Liver (tissue), 3 donors: ENCODE measurements around the gene NKX2-3.

Source experiments
- CTCF ChIP-seq: fragments of 150-350 bp; IDR thresholded peaks from 2 replicates; pipeline ENCODE4 v1.5.1; 2017; ENCODE audit warnings: improper control_type of control experiment, low read depth, low read length; ENCODE audit not compliant: missing input control
- JUND ChIP-seq, 2 donors: IDR thresholded peaks; 2 replicates each; pipeline ENCODE4 v1.6.1; 2016; ENCODE audit warnings: antibody characterized with exemption in 2 of 2
- MAX ChIP-seq: IDR thresholded peaks from 2 replicates; pipeline ENCODE4 v1.6.1; 2016; ENCODE audit warnings: antibody characterized with exemption
- SP1 ChIP-seq: IDR thresholded peaks from 2 replicates; pipeline ENCODE4 v1.6.1; 2018; ENCODE audit warnings: antibody characterized with exemption, mild to moderate bottlenecking
- YY1 ChIP-seq: IDR thresholded peaks from 2 replicates; pipeline ENCODE4 v1.6.1; 2016; ENCODE audit warnings: antibody characterized with exemption, mild to moderate bottlenecking
- ZBTB33 ChIP-seq: IDR thresholded peaks from 2 replicates; pipeline ENCODE4 v1.6.1; 2016; ENCODE audit warnings: antibody characterized with exemption
- donor health status: healthy.
- donor health status: healthy.

- TF ChIP-seq CTCF (no peak), SP1 (no peak), YY1 (no peak), JUND (IDR thresholded peaks at IDR 0.05) (no peak), ZBTB33 (no peak), MAX (no peak)
Measured at GRCh38 chr10:99519690-99520039, 13.1 kb upstream of the NKX2-3 start.
